Activated B cell treated with CpG ODN at 0.5 μM for 24 hours (primary cell): ENCODE data around the gene P2RX7. TPM values are rescaled to one million over a fixed set of nuclear protein-coding genes. Genes with fewer than 3 reads are reported as not detected.

Experiments used
- ATAC-seq: fragments of 200-7000 bp; cut with Tn5 transposase; one replicate; pipeline ENCODE4 v1.10.0; 2021; ENCODE audit warnings: low read depth, mild to moderate bottlenecking, moderate library complexity
- CTCF ChIA-PET: fragments of 350-600 bp; sonication (Branson Sonifier 250); formaldehyde crosslinking; loops from one replicate; lab custom pipeline; 2021; ENCODE audit warnings: antibody characterized with exemption; lab: Charles Lee
- POLR2A ChIA-PET: fragments of 350-600 bp; sonication (Branson Sonifier 250); formaldehyde crosslinking; loops from one replicate; lab custom pipeline; 2021; ENCODE audit warnings: antibody characterized with exemption; lab: Charles Lee
- DNase-seq: peaks from one replicate; pipeline ENCODE4 v3.0.0; 2022
- H3K27ac Mint-ChIP-seq: one replicate; pipeline ENCODE4 v1.8.0; 2020; ENCODE audit warnings: mixed read lengths
- H3K27me3 Mint-ChIP-seq: one replicate; pipeline ENCODE4 v1.8.0; 2021; ENCODE audit warnings: mixed read lengths
- H3K36me3 Mint-ChIP-seq: one replicate; pipeline ENCODE4 v1.8.0; 2021; ENCODE audit warnings: low read depth, mixed read lengths
- H3K4me1 Mint-ChIP-seq: one replicate; pipeline ENCODE4 v1.8.0; 2021; ENCODE audit warnings: mixed read lengths
- H3K4me3 Mint-ChIP-seq: one replicate; pipeline ENCODE4 v1.8.0; 2020; ENCODE audit warnings: mild to moderate bottlenecking, mixed read lengths
- H3K9me3 Mint-ChIP-seq: one replicate; pipeline ENCODE4 v1.8.0; 2020; ENCODE audit warnings: mixed read lengths
- CTCF ChIP-seq: fragments of 200-600 bp; IDR thresholded peaks from one replicate; pipeline ENCODE4 v1.8.0; 2022; ENCODE audit warnings: antibody characterized with exemption, mild to moderate bottlenecking
- intact Hi-C: fragments of 100-400 bp; cut with micrococcal nuclease; formaldehyde crosslinking; loops from one replicate; pipeline ENCODE4 v1.15.1; 2024
- total RNA-seq: library from RNA; stranded (reverse); gene quantifications from 2 replicates; pipeline ENCODE4 v1.2.3, GENCODE V29; 2022

The P2RX7 gene
- total RNA-seq, 1 donor from 2014 or later, result 5.3 TPM

- POLR2A ChIA-PET, result no interaction called here
Measured at GRCh38 chr12:121236776-121237175, 104.1 kb downstream of the P2RX7 start.

GRCh38 chr12:121237415-121237814, 104.7 kb downstream of the P2RX7 start:
- Mint-ChIP-seq H3K27me3 (no peaks in the 10 kb centered on the region), H3K27ac (no peak overlapping the region), H3K4me3 (no peak overlapping the region), H3K4me1 (peaks cover 30% of the 10 kb centered on the region), H3K9me3 (no peaks in the 10 kb centered on the region), H3K36me3 (peaks cover 34% of the 10 kb centered on the region)
- no peak for TF ChIP-seq CTCF
- ChIA-PET POLR2A (no interaction called here), CTCF (no interaction called here)
- intact Hi-C loops, result no loop called here
- DNase-seq, result no peak
- ATAC-seq, result no peak

More at GRCh38 chr12:121236776-121237175, 104.1 kb downstream of the P2RX7 start:
- ATAC-seq (no peak), DNase-seq (no peak)
- CTCF ChIA-PET, result no interaction called here
- Mint-ChIP-seq H3K9me3 (no peaks in the 10 kb centered on the region), H3K36me3 (peaks cover 38% of the 10 kb centered on the region), H3K4me1 (peaks cover 30% of the 10 kb centered on the region), H3K27me3 (no peaks in the 10 kb centered on the region), H3K4me3 (no peak overlapping the region), H3K27ac (no peak overlapping the region)
- no peak for TF ChIP-seq CTCF
- intact Hi-C loops, result no loop called here

Other genes with a start within 250 kb of the P2RX7 start
- gene SPPL3, start 228.5 kb upstream of the P2RX7 start, total RNA-seq, result 39.9 and 40.3 TPM in 2 replicates
- gene HNF1A, start 154.3 kb upstream of the P2RX7 start, total RNA-seq, result not detected in 2 replicates
- gene C12orf43, start 116.4 kb upstream of the P2RX7 start, total RNA-seq, result 23.7 and 24.8 TPM in 2 replicates
- 0.86 and 1.4 TPM in 2 replicates for gene OASL, start 93.6 kb upstream of the P2RX7 start, total RNA-seq
- gene P2RX4, start 77.3 kb downstream of the P2RX7 start, total RNA-seq, result 17.0 and 19.5 TPM in 2 replicates
- gene CAMKK2, start 163.8 kb downstream of the P2RX7 start, total RNA-seq, result 19.3 and 20.5 TPM in 2 replicates
- 116 and 143 TPM in 2 replicates for gene ANAPC5, start 219.5 kb downstream of the P2RX7 start, total RNA-seq